ENCODE data around the gene SLC7A4.
A peak's percentile ranks its signal among the peaks of the same experiment; 100 is the strongest.

The SLC7A4 gene

GRCh38 chr22:20982563-20982882 lies 49.8 kb downstream of the SLC7A4 start:
- DNase-seq (ENCODE audit: low spot score), result no peak
- in situ Hi-C loops (cut with MboI; ENCODE audit: low pct_unique_long_range_greater_than_20kb, low sequenced_read_pairs, unreplicated experiment), result no loop called here
- TF ChIP-seq CTCF (IDR thresholded peaks at IDR 0.05; ENCODE audit: extremely low read depth, insufficient read depth, missing control alignments), result no peak

GRCh38 chr22:20981787-20982562 lies 50.4 kb downstream of the SLC7A4 start, which contains the start of gene LZTR1:
Gene LZTR1 (plus strand): TSS chr22:20982297. CDS start chr22:20982372, 75 bp downstream.
- peak; percentile 67 for TF ChIP-seq CTCF (IDR thresholded peaks at IDR 0.05; ENCODE audit: extremely low read depth, insufficient read depth, missing control alignments)
- DNase-seq (ENCODE audit: low spot score), result peak; percentile 93
- in situ Hi-C loops (cut with MboI; ENCODE audit: low pct_unique_long_range_greater_than_20kb, low sequenced_read_pairs, unreplicated experiment), result no loop called here

- in situ Hi-C loops (cut with MboI; ENCODE audit: low pct_unique_long_range_greater_than_20kb, low sequenced_read_pairs, unreplicated experiment), result no loop called here
- TF ChIP-seq CTCF (IDR thresholded peaks at IDR 0.05; ENCODE audit: extremely low read depth, insufficient read depth, missing control alignments), result no peak
- DNase-seq (ENCODE audit: low spot score), result no peak
Measured at GRCh38 chr22:20980938-20981722, 51.2 kb downstream of the SLC7A4 start.

- no peak for DNase-seq (ENCODE audit: low spot score)
- no peak for TF ChIP-seq CTCF (IDR thresholded peaks at IDR 0.05; ENCODE audit: extremely low read depth, insufficient read depth, missing control alignments)
- in situ Hi-C loops (cut with MboI; ENCODE audit: low pct_unique_long_range_greater_than_20kb, low sequenced_read_pairs, unreplicated experiment), result no loop called here
Measured at GRCh38 chr22:20980523-20980922, 51.8 kb downstream of the SLC7A4 start.

- no peak for TF ChIP-seq CTCF (IDR thresholded peaks at IDR 0.05; ENCODE audit: extremely low read depth, insufficient read depth, missing control alignments)
- in situ Hi-C loops (cut with MboI; ENCODE audit: low pct_unique_long_range_greater_than_20kb, low sequenced_read_pairs, unreplicated experiment), result no loop called here
Measured at GRCh38 chr22:20979940-20980453, 52.4 kb downstream of the SLC7A4 start.

GRCh38 chr22:20979243-20979809 lies 53.0 kb downstream of the SLC7A4 start:
- in situ Hi-C loops (cut with MboI; ENCODE audit: low pct_unique_long_range_greater_than_20kb, low sequenced_read_pairs, unreplicated experiment), result no loop called here
- no peak for TF ChIP-seq CTCF (IDR thresholded peaks at IDR 0.05; ENCODE audit: extremely low read depth, insufficient read depth, missing control alignments)
- DNase-seq (ENCODE audit: low spot score), result peak; percentile 73

More at GRCh38 chr22:20979940-20980453, 52.4 kb downstream of the SLC7A4 start:
- no peak for DNase-seq (ENCODE audit: low spot score)

Measured in GM13977 (cell line).